GM18519 (cell line): ENCODE results near the gene NARS2.
A peak's percentile ranks its signal among the peaks of the same experiment; 100 is the strongest.

Experiments used
- ATAC-seq: cut with Tn5 transposase; IDR thresholded peaks from one replicate; pipeline ENCODE4 v1.9.1; 2021; ENCODE audit warnings: mild to moderate bottlenecking, moderate library complexity; ENCODE audit not compliant: unreplicated experiment, low FRiP score

NARS2 gene

GRCh38 chr11:78451371-78452150 is 123.1 kb downstream of the NARS2 start:
- no peak for ATAC-seq

- ATAC-seq, result no peak
These were observed 123.8 kb downstream of the NARS2 start for GRCh38 chr11:78450866-78451265.

GRCh38 chr11:78449866-78450265 is 124.8 kb downstream of the NARS2 start:
- ATAC-seq, result no peak

DNA sequence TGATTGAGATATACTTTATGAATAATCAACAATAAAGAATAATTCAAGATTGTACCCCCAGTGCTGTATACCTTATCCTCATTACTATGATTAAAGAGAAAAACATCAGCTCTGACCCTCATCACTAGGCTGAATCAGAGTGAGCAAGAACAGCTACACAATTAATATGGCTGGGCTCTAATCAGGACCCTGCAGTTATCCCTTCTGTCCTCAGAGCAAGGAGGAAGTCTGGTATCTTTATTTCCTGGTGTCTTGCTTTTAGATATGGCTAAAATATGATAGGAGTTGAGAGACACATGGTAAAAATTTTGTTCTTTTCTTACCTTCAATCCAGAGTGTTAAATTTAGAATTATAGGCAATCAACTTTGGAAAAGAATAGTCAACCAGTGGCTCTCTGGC is 128.5 kb downstream of the NARS2 start:
- no peak for ATAC-seq

DNA sequence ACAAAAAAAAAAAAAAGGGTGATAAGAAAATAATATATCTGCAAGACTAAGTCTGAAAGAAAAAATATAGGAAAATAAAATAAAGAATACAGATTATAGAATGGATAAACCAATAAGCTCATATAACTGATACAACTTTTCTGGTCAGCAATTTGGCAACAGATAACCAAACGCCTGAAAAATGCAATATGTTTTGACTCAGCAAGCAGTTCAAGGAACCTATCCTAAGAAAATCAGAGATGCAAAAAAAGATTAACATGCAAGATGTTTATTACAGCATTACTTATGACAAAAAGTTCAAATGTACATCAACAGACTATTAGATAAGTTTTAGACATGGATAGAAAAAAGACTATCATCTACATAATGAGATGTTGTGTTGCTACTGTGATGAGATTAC is 129.9 kb downstream of the NARS2 start:
- ATAC-seq, result no peak

DNA sequence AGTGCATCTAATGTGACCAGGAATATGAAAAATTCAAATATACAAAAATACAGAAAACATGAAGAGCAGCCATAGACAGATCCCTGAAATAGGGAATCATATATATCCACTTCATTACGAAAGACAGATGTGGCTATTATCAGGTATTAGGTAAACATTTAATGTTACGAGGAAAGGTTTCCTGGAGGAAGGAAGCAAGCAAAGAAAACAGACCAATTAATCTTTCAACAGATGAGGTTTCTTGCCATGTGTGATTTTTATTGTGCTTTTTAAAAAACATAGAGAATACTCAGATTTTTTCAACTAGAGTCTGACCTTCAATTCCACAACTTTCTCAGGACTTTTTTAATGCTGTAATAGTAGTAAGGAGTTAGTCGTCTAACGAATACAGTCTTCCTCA is 132.7 kb downstream of the NARS2 start:
- no peak for ATAC-seq

DNA sequence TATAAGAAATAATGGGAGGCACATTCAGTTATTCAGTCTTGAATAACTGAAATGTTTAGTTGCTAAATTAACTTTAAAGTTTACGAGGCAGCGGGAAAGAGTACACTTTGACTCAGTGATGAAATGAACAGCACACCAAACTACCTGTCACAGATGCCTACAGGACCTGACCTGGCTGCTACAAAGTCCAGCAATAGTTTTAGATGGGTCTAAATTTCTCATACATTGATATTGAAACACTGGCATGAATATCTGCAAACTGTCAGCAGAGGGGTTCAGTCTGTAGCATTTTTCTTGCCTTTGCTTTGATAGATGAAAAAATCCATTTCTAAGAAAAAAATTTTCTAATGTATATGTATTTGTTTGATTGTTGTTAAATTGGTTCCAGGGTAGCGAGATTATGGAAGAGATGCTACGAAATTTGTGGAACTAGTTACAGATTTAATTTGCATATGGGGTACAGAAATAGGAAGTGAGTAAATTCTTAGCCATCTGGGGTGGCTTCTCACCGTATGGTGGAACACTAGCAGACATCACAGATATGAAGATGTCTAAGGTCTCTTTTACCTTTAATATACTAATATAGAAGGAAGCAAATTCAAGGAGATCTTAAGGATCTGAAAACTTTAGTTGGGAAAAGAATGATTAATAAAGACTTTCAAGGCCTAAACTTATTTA is 136.2 kb downstream of the NARS2 start:
- ATAC-seq, result peak; percentile 76

DNA sequence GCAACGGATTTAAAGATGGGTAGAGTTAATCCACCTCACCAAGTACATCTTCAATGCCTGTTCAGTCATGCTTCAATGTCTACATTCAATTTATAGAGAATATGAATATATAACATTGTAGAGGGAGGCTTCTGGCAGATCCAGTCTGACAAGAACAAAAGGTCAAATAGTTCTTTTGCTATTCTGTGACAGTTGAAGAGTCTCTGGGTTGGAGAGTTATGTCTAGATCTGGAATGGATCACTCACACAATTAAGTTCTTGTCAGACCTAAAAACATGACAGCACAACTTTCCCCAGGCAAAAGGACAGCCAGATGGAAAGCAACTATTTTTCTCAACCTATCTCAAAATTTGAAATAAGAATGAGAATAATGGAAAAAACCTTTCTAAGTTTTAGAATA is 141.7 kb downstream of the NARS2 start:
- ATAC-seq, result no peak

DNA sequence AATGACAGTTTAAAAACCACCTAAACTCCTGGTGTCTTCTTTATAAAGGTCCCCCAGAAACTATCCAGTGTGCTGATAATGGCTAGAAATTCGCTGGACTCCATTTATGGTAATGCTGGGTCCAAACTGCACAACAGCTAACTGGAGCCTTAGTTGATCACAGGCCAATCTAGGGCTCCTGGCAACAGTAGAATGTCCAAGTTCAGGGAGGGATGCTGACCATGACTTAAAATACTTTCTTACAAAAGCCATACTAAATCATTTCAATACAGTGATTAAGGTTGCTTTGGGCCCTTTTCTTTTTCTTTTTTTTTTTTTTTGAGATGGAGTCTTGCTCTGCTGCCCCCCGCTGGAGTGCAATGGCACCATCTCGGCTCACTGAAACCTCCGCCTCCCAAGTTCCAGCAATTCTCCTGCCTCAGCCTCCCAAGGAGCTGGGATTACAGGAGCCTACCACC is 142.6 kb downstream of the NARS2 start:
- ATAC-seq, result no peak

DNA sequence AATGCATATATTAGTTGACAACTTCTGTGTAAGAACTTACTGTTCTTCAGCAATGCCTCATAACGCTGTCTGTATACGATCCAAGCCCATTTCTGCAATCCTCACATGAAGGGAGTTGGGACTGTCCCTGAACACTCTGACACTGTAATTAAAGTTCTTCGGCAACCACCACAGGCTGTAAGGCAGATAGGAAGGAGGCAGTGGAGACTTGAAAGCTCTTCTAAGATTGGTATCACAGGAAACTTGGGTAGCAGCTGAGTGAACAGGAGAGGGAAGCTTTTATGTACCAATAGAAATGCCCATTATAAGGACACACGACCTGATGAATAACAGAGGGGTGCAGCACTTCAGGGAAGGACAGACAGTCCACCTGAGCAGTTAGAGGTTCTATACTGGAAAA is 145.0 kb downstream of the NARS2 start:
- ATAC-seq, result no peak

GRCh38 chr11:78429209-78429608 is 145.5 kb downstream of the NARS2 start:
- no peak for ATAC-seq

- ATAC-seq, result no peak
These were observed 145.9 kb downstream of the NARS2 start for GRCh38 chr11:78428773-78429172.

DNA sequence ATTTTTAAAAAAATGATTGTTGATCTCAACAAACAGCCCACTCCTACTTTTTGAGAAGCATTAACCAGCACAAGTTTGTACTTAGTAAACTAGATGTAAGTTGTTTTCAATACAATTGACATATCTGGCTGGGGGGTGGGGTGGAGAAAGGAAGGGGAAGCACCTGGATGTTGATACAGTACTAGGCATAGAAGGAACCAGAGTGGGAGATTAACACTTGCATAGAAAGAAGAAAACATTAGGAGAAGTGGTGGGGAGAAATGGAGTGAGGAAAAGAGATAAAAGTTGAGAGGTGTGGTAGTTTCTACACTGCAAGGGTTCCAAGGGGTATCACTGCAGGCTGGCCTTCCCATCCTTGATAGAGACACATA is 146.4 kb downstream of the NARS2 start:
- ATAC-seq, result no peak

DNA sequence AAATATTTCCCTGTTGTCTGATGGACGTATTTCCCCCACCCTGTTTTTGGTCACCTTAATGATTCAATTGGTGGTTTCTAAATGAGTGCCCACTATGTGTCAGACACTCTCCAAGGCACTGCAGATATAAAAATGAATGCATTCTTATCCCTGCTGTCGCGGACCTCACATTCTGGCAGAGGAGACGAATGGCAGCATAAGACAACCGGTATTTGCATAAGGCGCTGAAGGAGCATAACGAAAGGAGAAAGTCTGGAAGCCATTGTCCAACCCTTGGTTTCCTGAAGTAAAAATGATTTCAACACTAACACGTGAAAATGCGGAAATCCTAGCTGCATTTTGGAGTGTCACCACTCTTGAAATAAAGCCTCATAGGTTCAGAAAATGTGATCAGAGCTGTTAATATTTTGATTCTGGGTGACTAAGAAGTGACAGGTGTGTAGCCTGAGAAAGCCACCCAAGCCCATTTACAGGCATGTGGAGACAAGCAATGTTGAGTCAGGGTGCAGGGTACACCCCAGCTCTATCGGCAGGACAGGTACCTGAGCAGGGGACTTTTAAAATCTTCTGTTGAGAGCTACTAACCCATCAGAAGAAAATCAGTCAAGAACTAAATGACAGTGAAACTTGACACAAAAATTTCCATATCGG is 146.9 kb downstream of the NARS2 start:
- ATAC-seq, result no peak

DNA sequence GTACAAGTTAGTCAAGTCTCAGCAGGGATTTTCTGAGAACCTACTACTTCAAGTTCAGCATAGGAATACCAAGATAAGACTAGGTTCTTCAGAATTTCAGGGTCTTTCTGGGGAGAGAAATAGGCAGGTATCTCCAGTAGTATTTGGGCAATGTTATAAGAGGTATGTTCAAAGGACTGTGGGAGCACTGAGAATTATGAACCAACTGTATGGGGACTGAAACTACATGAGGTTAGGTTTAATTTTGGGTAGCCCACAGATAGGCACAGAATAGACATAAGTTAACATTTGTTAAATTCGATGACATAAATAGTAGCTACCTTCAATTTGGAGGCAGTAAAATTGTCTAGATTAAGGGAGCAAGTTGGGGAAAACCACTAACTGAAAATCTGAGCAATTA is 147.8 kb downstream of the NARS2 start:
- no peak for ATAC-seq

DNA sequence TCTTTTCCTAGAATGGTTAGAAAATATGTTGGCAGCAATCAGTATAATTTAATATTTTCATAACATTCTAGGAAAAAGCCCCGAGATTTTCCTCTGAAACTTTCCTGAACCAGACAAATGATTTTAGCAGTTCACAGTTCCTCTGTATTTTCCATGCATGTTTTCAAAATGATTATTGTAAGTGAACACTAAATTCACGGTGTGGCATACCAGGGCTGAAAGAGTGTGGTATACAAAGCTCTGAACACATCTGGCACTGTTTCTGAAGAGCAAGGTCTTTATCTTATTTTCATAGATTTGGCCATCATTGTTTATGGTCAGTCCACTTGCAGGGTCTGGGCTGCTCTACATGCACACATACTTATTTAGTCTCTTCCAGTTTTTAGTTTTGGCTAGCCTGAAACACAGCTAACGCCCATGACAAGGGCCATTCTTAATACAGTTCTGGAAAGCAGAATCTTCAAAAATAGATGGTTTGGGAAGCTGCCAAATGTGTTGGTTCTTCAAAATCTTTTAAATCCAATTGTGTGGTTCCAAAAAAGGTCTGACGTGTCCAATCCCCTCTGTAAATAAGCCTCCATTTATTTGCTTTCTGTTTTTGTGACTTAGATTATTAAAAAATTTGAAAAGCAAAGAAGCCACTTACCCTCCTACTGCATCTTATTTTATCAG is 149.1 kb downstream of the NARS2 start:
- ATAC-seq, result no peak

GRCh38 chr11:78424334-78425270 is 150.1 kb downstream of the NARS2 start:
- peak; percentile 27 for ATAC-seq

DNA sequence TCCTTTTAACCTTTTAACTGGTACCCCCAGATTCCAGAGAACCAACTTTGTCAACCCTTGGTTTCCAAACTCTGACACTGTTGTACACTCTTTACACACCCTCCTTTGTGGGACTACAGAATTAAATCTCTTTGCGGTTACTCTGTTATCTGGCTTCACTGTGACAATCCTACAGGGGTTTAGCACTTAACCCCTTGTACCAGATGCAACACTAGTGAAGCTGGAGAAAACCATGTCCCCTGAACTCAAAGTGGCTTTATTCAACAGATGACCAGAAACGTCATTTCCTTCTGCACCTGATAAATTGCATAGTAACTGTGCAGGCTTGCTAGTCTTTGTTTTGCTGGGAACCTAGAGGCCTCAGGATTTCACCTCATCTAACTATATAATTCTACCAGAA is 151.4 kb downstream of the NARS2 start:
- no peak for ATAC-seq

GRCh38 chr11:78420796-78421209 is 153.9 kb downstream of the NARS2 start:
- no peak for ATAC-seq

DNA sequence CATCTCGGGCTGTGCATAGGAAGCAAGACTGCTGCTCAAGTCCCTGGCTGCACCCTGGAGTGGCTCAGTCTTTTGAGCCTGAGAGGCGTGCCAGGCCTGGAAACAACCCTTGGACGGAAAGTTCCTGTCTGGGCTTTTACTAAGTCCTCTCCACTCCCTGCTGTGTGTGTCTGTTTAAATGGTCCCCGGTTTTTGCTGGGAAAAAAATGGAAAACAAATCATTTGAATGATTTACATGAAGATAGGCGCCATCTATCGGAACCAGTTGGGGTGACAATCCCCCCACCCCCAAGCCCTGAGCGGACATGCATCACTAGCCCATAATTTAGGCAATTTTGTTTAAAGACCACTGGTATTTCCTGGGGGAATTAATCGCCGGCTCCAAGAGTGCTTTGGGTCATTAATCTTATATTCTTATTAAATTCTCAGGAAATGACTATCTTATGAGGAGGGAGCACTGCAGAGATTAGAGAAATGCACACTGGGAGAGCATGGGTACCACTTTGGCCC is 154.4 kb downstream of the NARS2 start:
- ATAC-seq, result no peak
